Measurements from ENCODE around the gene FAM20C. TPM values are rescaled to one million over a fixed set of nuclear protein-coding genes. Genes with fewer than 3 reads are reported as not detected.

The FAM20C gene
- total RNA-seq, 2 experiments from 2014 or later: 1.3 to 1.7 TPM

GRCh38 chr7:303425-303824, 111.1 kb downstream of the FAM20C start:
- peaks cover 6% of the 10 kb centered on the region for H3K27me3 Mint-ChIP-seq
- H3K9me3 Mint-ChIP-seq: no peaks in the 10 kb centered on the region
- ATAC-seq (ENCODE audit: poor library complexity): no peak
- Histone ChIP-seq H3K9me3 (ENCODE audit: control insufficient read depth in 1 of 2, insufficient read depth in 1 of 2, low read length in 2 of 2) (peaks cover 0 to 17% of the 10 kb centered on the region in 2 experiments), H3K27ac (ENCODE audit: low read depth in 1 of 2, low read length in 2 of 2) (no peak overlapping the region), H3K27me3 (ENCODE audit: control insufficient read depth in 1 of 2, insufficient read depth in 2 of 2, low read length in 2 of 2) (no peaks in the 10 kb centered on the region), H3K36me3 (ENCODE audit: insufficient read depth, low read length) (no peaks in the 10 kb centered on the region), H3K4me1 (ENCODE audit: insufficient read depth, low read length) (no peaks in the 10 kb centered on the region), H3K4me3 (ENCODE audit: low read length) (no peak overlapping the region)
- DNase-seq: no peak
- H3K27ac Mint-ChIP-seq: no peak overlapping the region
- no peaks in the 10 kb centered on the region for H3K4me1 Mint-ChIP-seq (ENCODE audit: low read depth)
- no peak for TF ChIP-seq CTCF (IDR thresholded peaks at IDR 0.05)
- H3K4me3 Mint-ChIP-seq: no peak overlapping the region
- H3K36me3 Mint-ChIP-seq (ENCODE audit: low read depth): no peaks in the 10 kb centered on the region
- POLR2A ChIA-PET: no interaction called here
- intact Hi-C loops (cut with DNase I, micrococcal nuclease): no loop called here
- CTCF ChIA-PET: no interaction called here

GRCh38 chr7:303884-304573, 111.7 kb downstream of the FAM20C start:
- no peaks in the 10 kb centered on the region for H3K27me3 ChIP-seq (ENCODE audit: control insufficient read depth in 1 of 2, insufficient read depth in 2 of 2, low read length in 2 of 2)
- H3K4me1 Mint-ChIP-seq (ENCODE audit: low read depth): no peaks in the 10 kb centered on the region
- no peak overlapping the region for H3K27ac Mint-ChIP-seq
- H3K9me3 ChIP-seq (ENCODE audit: control insufficient read depth in 1 of 2, insufficient read depth in 1 of 2, low read length in 2 of 2): peaks cover 0 to 17% of the 10 kb centered on the region in 2 experiments
- no peaks in the 10 kb centered on the region for H3K36me3 ChIP-seq (ENCODE audit: insufficient read depth, low read length)
- no peak overlapping the region for H3K4me3 Mint-ChIP-seq
- H3K27me3 Mint-ChIP-seq: peaks cover 6% of the 10 kb centered on the region
- no peak for ATAC-seq (ENCODE audit: poor library complexity)
- no peak overlapping the region for H3K27ac ChIP-seq (ENCODE audit: low read depth in 1 of 2, low read length in 2 of 2)
- no peak for DNase-seq
- POLR2A ChIA-PET: no interaction called here
- no peak for TF ChIP-seq CTCF (IDR thresholded peaks at IDR 0.05)
- H3K4me1 ChIP-seq (ENCODE audit: insufficient read depth, low read length): no peaks in the 10 kb centered on the region
- no peak overlapping the region for H3K4me3 ChIP-seq (ENCODE audit: low read length)
- CTCF ChIA-PET: no interaction called here
- no peaks in the 10 kb centered on the region for H3K9me3 Mint-ChIP-seq
- H3K36me3 Mint-ChIP-seq (ENCODE audit: low read depth): no peaks in the 10 kb centered on the region
- intact Hi-C loops (cut with DNase I, micrococcal nuclease): no loop called here

GRCh38 chr7:304574-305409, 112.4 kb downstream of the FAM20C start:
- no peaks in the 10 kb centered on the region for H3K36me3 Mint-ChIP-seq (ENCODE audit: low read depth)
- no peaks in the 10 kb centered on the region for H3K4me1 Mint-ChIP-seq (ENCODE audit: low read depth)
- no peak overlapping the region for H3K4me3 Mint-ChIP-seq
- H3K4me3 ChIP-seq (ENCODE audit: low read length): no peak overlapping the region
- H3K9me3 ChIP-seq (ENCODE audit: control insufficient read depth in 1 of 2, insufficient read depth in 1 of 2, low read length in 2 of 2): peaks cover 0 to 16% of the 10 kb centered on the region in 2 experiments
- no peaks in the 10 kb centered on the region for H3K36me3 ChIP-seq (ENCODE audit: insufficient read depth, low read length)
- CTCF ChIA-PET: no interaction called here
- POLR2A ChIA-PET: no interaction called here
- no peak for ATAC-seq (ENCODE audit: poor library complexity)
- no peak overlapping the region for H3K27ac Mint-ChIP-seq
- H3K9me3 Mint-ChIP-seq: no peaks in the 10 kb centered on the region
- no peak overlapping the region for H3K27ac ChIP-seq (ENCODE audit: low read depth in 1 of 2, low read length in 2 of 2)
- H3K27me3 Mint-ChIP-seq: peaks cover 6% of the 10 kb centered on the region
- TF ChIP-seq CTCF (IDR thresholded peaks at IDR 0.05): no peak
- DNase-seq: no peak
- intact Hi-C loops (cut with DNase I, micrococcal nuclease): no loop called here
- no peaks in the 10 kb centered on the region for H3K4me1 ChIP-seq (ENCODE audit: insufficient read depth, low read length)
- no peaks in the 10 kb centered on the region for H3K27me3 ChIP-seq (ENCODE audit: control insufficient read depth in 1 of 2, insufficient read depth in 2 of 2, low read length in 2 of 2)

Measured in CD4-positive, alpha-beta T cell (primary cell).